ENCODE measurements around the gene COQ8A.

The COQ8A gene

DNA sequence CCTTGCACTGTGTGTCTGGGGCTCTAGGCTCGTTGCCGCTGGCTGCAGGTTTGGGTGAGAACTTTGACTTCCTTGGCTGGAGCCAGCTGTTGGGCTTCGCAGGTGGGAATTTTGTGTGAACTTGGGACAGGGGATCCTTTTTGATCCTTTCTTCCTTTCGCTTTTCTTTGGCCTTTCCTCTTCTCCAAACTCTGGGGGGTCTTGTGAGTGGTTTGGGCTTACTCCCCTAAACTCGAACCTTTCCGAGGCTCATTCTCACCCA lies 643 bp downstream of the COQ8A start:
- Histone ChIP-seq H3K4me1 (ENCODE audit: insufficient read depth, insufficient read length) (peaks cover 14% of the 10 kb centered on the region), H3K9me3 (ENCODE audit: insufficient read depth, low read length) (no peaks in the 10 kb centered on the region), H3K9ac (ENCODE audit: insufficient read length, low read depth) (peak overlapping the region; percentile 89), H3K27me3 (ENCODE audit: insufficient read depth, insufficient read length) (peaks cover 12% of the 10 kb centered on the region), H3K4me3 (ENCODE audit: insufficient read length, low read depth) (peak overlapping the region; percentile 87), H3K36me3 (ENCODE audit: insufficient read depth, insufficient read length, low read length) (no peaks in the 10 kb centered on the region)
- DNase-seq (ENCODE audit: low read depth, low spot score): no peak
- TF ChIP-seq SUZ12 (IDR thresholded peaks at IDR 0.05; ENCODE audit: extremely low read depth, insufficient read depth, insufficient read length): no peak

- Histone ChIP-seq H3K27me3 (ENCODE audit: insufficient read depth, insufficient read length) (peaks cover 12% of the 10 kb centered on the region), H3K36me3 (ENCODE audit: insufficient read depth, insufficient read length, low read length) (no peaks in the 10 kb centered on the region), H3K9ac (ENCODE audit: insufficient read length, low read depth) (no peak overlapping the region), H3K4me1 (ENCODE audit: insufficient read depth, insufficient read length) (peaks cover 16% of the 10 kb centered on the region), H3K4me3 (ENCODE audit: insufficient read length, low read depth) (no peak overlapping the region), H3K9me3 (ENCODE audit: insufficient read depth, low read length) (0 out of 2 replicates have a peak, but pooled peaks cover under 1% of the 10 kb centered on the region)
- TF ChIP-seq YY1 (IDR thresholded peaks at IDR 0.05; ENCODE audit: insufficient read depth, insufficient read length): no peak
- TF ChIP-seq SUZ12 (IDR thresholded peaks at IDR 0.05; ENCODE audit: extremely low read depth, insufficient read depth, insufficient read length): no peak
- TF ChIP-seq ZNF274 (IDR thresholded peaks at IDR 0.05; ENCODE audit: low read depth, low read length): no peak
- DNase-seq (ENCODE audit: low read depth, low spot score): no peak
Observed at GRCh38 chr1:226942392-226942791, 2.3 kb downstream of the COQ8A start.

GRCh38 chr1:226943156-226943555 lies 3.1 kb downstream of the COQ8A start:
- Histone ChIP-seq H3K9me3 (ENCODE audit: insufficient read depth, low read length) (peaks cover 8% of the 10 kb centered on the region; the same call in 1 of the 2 replicates), H3K4me1 (ENCODE audit: insufficient read depth, insufficient read length) (peaks cover 16% of the 10 kb centered on the region), H3K4me3 (ENCODE audit: insufficient read length, low read depth) (no peak overlapping the region), H3K36me3 (ENCODE audit: insufficient read depth, insufficient read length, low read length) (no peaks in the 10 kb centered on the region), H3K27me3 (ENCODE audit: insufficient read depth, insufficient read length) (peaks cover 12% of the 10 kb centered on the region), H3K9ac (ENCODE audit: insufficient read length, low read depth) (no peak overlapping the region)
- no peak for DNase-seq (ENCODE audit: low read depth, low spot score)
- TF ChIP-seq ZNF274 (IDR thresholded peaks at IDR 0.05; ENCODE audit: low read depth, low read length): no peak

GRCh38 chr1:226943927-226944326 lies 3.8 kb downstream of the COQ8A start:
- H3K27me3 ChIP-seq (ENCODE audit: insufficient read depth, insufficient read length): peaks cover 12% of the 10 kb centered on the region
- H3K9me3 ChIP-seq (ENCODE audit: insufficient read depth, low read length): peaks cover 10% of the 10 kb centered on the region; the same call in 1 of the 2 replicates
- no peaks in the 10 kb centered on the region for H3K36me3 ChIP-seq (ENCODE audit: insufficient read depth, insufficient read length, low read length)
- no peak for DNase-seq (ENCODE audit: low read depth, low spot score)
- peaks cover 16% of the 10 kb centered on the region for H3K4me1 ChIP-seq (ENCODE audit: insufficient read depth, insufficient read length)
- no peak overlapping the region for H3K9ac ChIP-seq (ENCODE audit: insufficient read length, low read depth)
- TF ChIP-seq ZNF274 (IDR thresholded peaks at IDR 0.05; ENCODE audit: low read depth, low read length) (no peak), YY1 (IDR thresholded peaks at IDR 0.05; ENCODE audit: insufficient read depth, insufficient read length) (no peak), SUZ12 (IDR thresholded peaks at IDR 0.05; ENCODE audit: extremely low read depth, insufficient read depth, insufficient read length) (no peak)
- H3K4me3 ChIP-seq (ENCODE audit: insufficient read length, low read depth): no peak overlapping the region

- Histone ChIP-seq H3K36me3 (ENCODE audit: insufficient read depth, insufficient read length, low read length) (no peaks in the 10 kb centered on the region), H3K9me3 (ENCODE audit: insufficient read depth, low read length) (peaks cover 10% of the 10 kb centered on the region; the same call in 1 of the 2 replicates), H3K4me1 (ENCODE audit: insufficient read depth, insufficient read length) (peaks cover 15% of the 10 kb centered on the region), H3K27me3 (ENCODE audit: insufficient read depth, insufficient read length) (peaks cover 10% of the 10 kb centered on the region), H3K9ac (ENCODE audit: insufficient read length, low read depth) (no peak overlapping the region), H3K4me3 (ENCODE audit: insufficient read length, low read depth) (no peak overlapping the region)
- TF ChIP-seq YY1 (IDR thresholded peaks at IDR 0.05; ENCODE audit: insufficient read depth, insufficient read length): no peak
- no peak for TF ChIP-seq SUZ12 (IDR thresholded peaks at IDR 0.05; ENCODE audit: extremely low read depth, insufficient read depth, insufficient read length)
- TF ChIP-seq ZNF274 (IDR thresholded peaks at IDR 0.05; ENCODE audit: low read depth, low read length): no peak
- DNase-seq (ENCODE audit: low read depth, low spot score): no peak
Observed at GRCh38 chr1:226945106-226945857, 5.2 kb downstream of the COQ8A start.

DNA sequence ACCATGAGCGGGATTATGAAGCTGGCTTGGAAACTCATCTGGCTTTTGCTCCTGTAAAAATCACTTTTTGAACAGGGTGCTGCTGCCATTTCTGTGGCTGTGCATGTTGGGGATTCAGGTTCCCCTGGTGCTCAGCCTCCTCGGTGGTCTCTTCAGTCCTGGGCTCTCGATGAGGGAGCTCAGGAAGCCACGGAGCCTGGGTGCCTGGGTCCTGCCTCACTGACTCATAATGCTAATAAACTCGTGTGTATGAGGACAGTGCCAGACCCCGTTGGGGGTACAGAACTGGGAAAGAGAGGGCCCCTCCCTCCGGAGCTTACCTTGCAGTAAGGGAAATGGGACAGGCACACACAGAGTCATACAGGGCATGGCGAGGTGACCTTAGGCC lies 5.8 kb downstream of the COQ8A start:
- H3K4me3 ChIP-seq (ENCODE audit: insufficient read length, low read depth): no peak overlapping the region
- peaks cover 4% of the 10 kb centered on the region for H3K27me3 ChIP-seq (ENCODE audit: insufficient read depth, insufficient read length)
- H3K4me1 ChIP-seq (ENCODE audit: insufficient read depth, insufficient read length): peaks cover 12% of the 10 kb centered on the region
- no peaks in the 10 kb centered on the region for H3K36me3 ChIP-seq (ENCODE audit: insufficient read depth, insufficient read length, low read length)
- peaks cover 10% of the 10 kb centered on the region; the same call in 1 of the 2 replicates for H3K9me3 ChIP-seq (ENCODE audit: insufficient read depth, low read length)
- TF ChIP-seq YY1 (IDR thresholded peaks at IDR 0.05; ENCODE audit: insufficient read depth, insufficient read length) (no peak), SUZ12 (IDR thresholded peaks at IDR 0.05; ENCODE audit: extremely low read depth, insufficient read depth, insufficient read length) (no peak), ZNF274 (IDR thresholded peaks at IDR 0.05; ENCODE audit: low read depth, low read length) (no peak)
- H3K9ac ChIP-seq (ENCODE audit: insufficient read length, low read depth): no peak overlapping the region
- no peak for DNase-seq (ENCODE audit: low read depth, low spot score)

- no peak overlapping the region for H3K9ac ChIP-seq (ENCODE audit: insufficient read length, low read depth)
- H3K36me3 ChIP-seq (ENCODE audit: insufficient read depth, insufficient read length, low read length): no peaks in the 10 kb centered on the region
- TF ChIP-seq ZNF274 (IDR thresholded peaks at IDR 0.05; ENCODE audit: low read depth, low read length) (no peak), SUZ12 (IDR thresholded peaks at IDR 0.05; ENCODE audit: extremely low read depth, insufficient read depth, insufficient read length) (no peak), YY1 (IDR thresholded peaks at IDR 0.05; ENCODE audit: insufficient read depth, insufficient read length) (no peak)
- H3K4me3 ChIP-seq (ENCODE audit: insufficient read length, low read depth): no peak overlapping the region
- H3K9me3 ChIP-seq (ENCODE audit: insufficient read depth, low read length): peaks cover 10% of the 10 kb centered on the region; the same call in 1 of the 2 replicates
- H3K4me1 ChIP-seq (ENCODE audit: insufficient read depth, insufficient read length): peaks cover 10% of the 10 kb centered on the region
- no peaks in the 10 kb centered on the region for H3K27me3 ChIP-seq (ENCODE audit: insufficient read depth, insufficient read length)
- no peak for DNase-seq (ENCODE audit: low read depth, low spot score)
Observed at GRCh38 chr1:226946285-226946684, 6.2 kb downstream of the COQ8A start.
